Choroid plexus epithelial cell (primary cell): Measurements from ENCODE around the gene CDC37L1.

Experiments
- DNase-seq: peaks from one replicate; pipeline ENCODE4 v3.0.0-alpha.2; 2010; ENCODE audit warnings: low read depth
- H3K4me3 ChIP-seq: 2 replicates; pipeline ENCODE4 v1.5.1; 2011; ENCODE audit warnings: low read depth, mild to moderate bottlenecking, control low read depth, low read length, moderate library complexity
- TF ChIP-seq, protein P1 (sequence below): conservative IDR thresholded peaks from 2 replicates; pipeline ENCODE4 v1.5.1; 2011; ENCODE audit warnings: low read depth, mild to moderate bottlenecking, control low read depth, inconsistent platforms, low read length, moderate library complexity

Gene CDC37L1

DNA sequence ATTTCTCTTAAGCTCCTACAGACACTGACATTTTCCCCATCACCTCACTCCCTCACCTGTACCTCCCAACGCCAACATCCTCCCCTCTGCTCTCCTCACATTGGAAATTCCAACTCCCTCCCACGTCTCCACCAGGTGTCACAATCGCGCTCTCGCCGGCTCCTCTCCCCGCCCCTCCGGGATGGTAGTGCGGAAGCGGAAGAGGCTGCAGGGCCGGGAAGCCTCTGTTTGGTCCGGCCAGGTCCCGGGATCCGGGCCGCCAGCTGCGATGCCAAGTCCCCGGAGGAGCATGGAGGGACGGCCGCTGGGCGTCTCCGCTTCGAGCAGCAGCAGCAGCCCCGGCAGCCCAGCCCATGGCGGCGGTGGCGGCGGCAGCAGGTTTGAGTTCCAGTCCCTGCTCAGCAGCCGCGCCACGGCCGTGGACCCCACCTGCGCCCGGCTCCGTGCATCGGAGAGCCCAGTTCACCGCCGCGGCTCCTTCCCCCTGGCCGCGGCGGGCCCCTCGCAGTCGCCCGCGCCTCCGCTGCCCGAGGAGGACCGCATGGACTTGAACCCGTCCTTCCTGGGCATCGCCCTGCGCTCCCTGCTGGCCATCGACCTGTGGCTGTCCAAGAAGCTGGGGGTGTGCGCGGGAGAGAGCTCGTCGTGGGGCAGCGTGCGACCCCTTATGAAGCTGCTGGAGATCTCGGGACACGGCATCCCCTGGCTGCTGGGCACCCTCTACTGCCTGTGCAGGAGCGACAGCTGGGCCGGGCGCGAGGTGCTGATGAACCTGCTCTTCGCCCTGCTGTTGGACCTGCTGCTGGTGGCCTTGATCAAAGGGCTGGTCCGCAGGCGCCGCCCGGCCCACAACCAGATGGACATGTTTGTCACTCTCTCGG lies 17.0 kb upstream of the CDC37L1 start, which contains the start of gene PLPP6:
PLPP6 (plus strand) TSS at position 187 of the 881 bp plus-strand sequence; CDS start at position 269, 82 bp downstream.
- TF ChIP-seq, protein P1, sequence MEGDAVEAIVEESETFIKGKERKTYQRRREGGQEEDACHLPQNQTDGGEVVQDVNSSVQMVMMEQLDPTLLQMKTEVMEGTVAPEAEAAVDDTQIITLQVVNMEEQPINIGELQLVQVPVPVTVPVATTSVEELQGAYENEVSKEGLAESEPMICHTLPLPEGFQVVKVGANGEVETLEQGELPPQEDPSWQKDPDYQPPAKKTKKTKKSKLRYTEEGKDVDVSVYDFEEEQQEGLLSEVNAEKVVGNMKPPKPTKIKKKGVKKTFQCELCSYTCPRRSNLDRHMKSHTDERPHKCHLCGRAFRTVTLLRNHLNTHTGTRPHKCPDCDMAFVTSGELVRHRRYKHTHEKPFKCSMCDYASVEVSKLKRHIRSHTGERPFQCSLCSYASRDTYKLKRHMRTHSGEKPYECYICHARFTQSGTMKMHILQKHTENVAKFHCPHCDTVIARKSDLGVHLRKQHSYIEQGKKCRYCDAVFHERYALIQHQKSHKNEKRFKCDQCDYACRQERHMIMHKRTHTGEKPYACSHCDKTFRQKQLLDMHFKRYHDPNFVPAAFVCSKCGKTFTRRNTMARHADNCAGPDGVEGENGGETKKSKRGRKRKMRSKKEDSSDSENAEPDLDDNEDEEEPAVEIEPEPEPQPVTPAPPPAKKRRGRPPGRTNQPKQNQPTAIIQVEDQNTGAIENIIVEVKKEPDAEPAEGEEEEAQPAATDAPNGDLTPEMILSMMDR, result peak; percentile 68
- peak within 1 kb of the TSS; percentile 92 for H3K4me3 ChIP-seq
- DNase-seq, result peak; percentile 85

DNA sequence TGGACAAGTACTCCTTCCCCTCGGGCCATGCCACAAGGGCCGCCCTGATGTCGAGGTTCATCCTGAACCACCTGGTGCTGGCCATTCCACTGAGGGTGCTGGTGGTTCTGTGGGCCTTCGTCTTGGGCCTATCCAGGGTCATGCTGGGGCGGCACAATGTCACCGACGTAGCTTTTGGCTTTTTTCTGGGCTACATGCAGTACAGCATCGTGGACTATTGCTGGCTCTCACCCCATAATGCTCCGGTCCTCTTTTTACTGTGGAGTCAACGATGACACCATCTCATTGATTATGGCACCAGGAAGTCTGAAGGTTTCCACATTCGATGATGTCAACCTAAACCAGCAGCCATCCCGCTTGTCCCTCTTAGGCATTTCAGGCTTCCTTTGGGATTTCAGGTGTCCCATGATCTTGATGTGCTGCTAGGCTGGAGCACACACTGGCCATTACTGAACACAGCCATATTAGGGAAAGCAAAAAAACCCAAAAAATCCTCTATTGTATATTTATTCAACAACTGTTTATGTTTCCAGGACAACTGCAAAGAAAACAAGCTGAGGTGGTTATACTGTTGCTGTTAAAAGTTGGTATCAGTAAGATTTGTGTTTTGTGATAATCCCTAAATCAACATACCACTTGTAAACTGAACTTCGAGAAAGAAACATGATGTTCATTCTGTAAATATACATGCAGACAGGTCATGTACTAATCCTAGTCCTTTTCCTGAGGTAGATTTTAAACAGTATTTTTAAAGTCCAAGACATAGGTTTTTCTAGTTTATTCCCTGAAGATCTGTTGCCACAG lies 16.2 kb upstream of the CDC37L1 start:
- peak overlapping the region; percentile 92 for H3K4me3 ChIP-seq
- TF ChIP-seq, protein P1, result no peak
- DNase-seq, result no peak

DNA sequence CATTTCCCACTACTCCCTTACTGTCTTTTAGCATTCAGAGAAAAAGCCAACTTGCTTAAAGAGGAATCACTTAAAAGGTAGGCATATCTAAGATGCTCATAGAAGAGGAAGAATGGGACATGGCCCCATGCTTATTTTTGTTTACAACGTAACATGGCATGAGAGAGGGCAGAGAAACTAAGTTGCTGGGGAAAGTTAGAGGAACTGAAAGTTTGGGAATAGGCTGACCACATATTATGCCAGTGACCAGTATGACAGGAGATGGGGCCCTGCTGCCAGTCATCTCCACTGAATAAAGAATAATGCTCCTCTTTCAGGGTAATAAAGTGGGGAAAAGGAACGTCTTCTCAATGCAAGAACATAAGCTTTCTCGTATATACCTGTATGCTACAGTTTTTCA lies 15.4 kb upstream of the CDC37L1 start:
- no peak for DNase-seq
- TF ChIP-seq, protein P1, result no peak
- H3K4me3 ChIP-seq, result no peak overlapping the region

DNA sequence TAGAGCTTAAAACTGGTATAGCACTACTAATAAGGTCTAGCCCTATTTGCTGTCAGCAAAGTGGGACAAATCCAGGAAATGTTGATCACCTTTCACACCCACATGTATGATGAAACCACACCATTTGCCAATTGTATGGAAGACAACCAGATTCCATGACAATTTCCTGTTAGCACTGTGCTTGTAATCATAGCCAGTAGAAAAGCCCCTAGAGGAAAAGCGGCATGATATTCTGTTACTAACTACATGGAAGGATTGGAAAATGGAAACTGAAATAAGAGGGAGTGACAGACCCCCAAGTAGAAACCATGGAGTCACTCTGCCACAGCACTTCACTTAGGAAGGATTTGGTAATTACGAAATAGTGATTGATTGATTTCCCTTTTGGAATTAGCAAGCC lies 14.0 kb upstream of the CDC37L1 start:
- TF ChIP-seq, protein P1, result no peak
- no peak overlapping the region for H3K4me3 ChIP-seq
- peak; percentile 39 for DNase-seq

DNA sequence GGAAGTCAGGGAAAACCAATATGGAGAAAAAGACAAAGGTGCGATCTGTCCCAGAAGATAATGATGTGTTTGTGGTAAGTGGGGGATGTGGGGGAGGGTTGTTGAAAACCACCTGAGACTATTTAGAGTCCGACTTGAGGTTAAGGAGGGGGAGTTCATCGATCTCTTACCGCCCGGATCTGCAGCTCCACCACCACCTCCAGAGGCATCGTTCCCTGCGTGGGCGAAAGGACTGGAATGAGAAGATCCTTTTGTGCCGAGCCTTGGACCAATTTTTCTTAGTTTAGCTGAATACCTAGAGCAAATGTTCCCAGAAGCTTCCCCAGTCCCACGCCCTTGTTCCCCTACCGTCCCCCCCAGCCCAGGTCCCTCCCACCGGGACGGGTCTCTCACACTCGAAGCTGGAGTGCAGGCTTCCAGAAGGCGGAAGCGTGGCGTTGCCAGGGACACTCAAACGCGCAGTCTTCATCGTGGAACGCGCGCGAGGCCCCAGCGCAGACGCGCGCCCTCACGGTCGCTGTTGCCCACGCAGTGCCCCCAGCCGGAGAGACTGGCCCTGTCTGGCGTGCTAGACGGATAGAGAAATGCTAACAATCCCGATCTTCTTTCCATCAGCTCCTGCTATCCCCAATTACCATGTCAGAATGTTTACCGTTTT lies 13.2 kb upstream of the CDC37L1 start, which contains the start of gene SPATA6L:
SPATA6L (minus strand) TSS at position 439 of the 658 bp plus-strand sequence; CDS start at position 209, 230 bp downstream.
- TF ChIP-seq, protein P1, result peak; percentile 9
- H3K4me3 ChIP-seq, result peak within 1 kb of the TSS; percentile 64
- peak; percentile 59 for DNase-seq

DNA sequence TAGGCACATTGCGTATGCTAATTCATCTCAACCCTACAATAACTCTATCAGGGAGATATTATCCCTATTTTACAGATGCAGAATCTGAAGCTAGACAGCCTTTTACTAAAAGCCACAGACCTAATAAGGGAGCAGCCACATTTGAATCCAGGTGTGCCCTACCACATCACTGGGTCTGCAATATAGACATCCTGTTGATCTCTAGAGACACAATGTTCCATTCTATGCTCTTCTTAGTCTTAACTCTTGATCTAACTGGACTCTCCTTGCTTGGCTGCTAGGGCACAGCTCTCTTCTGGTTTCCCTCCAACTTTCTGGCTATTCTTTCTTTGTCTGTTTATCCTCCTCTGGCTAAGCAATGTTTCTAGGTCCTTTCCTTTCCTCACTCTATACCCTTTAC lies 11.7 kb upstream of the CDC37L1 start:
- H3K4me3 ChIP-seq, result no peak overlapping the region
- DNase-seq, result no peak
- TF ChIP-seq, protein P1, result no peak
